Measurements from ENCODE around the gene RASSF7.

DNA sequence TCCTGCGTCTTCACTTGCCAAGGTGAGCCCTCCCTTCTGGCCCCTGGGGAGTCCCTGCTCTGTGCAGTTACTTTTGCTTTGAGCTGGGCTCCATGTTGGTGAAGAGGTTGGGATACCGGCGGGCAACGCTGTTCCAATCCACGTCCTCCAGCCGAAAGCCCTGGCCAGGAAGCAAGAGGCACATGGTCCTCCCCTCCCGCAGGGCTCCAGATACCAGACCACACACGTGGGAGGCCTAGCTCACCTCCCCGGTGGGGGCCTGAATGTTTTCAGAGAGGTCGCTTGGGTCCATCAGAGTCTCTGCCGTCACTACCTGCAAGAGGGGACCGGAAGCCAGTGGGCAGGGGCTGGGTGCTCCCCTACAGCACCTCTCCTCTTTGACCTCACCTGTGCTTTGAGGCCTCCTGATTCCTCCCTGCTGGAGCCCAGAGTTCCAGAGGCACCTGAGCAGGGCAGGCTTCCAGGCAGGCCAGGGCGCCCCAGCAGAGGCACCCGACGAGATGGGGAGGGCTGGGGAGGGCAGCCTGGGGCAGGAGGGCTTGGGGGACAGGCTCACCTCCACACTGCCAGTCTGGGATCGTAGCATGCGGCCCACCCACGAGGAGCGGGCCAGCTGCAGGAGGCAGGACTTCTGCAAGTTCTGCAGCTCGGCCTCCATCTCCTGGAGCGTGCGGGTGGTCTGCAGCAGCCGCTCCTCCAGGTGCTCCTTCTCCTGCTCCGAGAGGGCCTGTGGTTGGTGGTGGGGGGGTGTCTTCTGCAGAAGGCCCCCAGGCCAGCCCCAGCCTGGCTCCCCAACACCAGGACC is 3.2 kb upstream of the RASSF7 start:
- TF ChIP-seq EZH2 (IDR thresholded peaks at IDR 0.05; ENCODE audit: insufficient read depth, low read length), result no peak
- TF ChIP-seq, protein P1, sequence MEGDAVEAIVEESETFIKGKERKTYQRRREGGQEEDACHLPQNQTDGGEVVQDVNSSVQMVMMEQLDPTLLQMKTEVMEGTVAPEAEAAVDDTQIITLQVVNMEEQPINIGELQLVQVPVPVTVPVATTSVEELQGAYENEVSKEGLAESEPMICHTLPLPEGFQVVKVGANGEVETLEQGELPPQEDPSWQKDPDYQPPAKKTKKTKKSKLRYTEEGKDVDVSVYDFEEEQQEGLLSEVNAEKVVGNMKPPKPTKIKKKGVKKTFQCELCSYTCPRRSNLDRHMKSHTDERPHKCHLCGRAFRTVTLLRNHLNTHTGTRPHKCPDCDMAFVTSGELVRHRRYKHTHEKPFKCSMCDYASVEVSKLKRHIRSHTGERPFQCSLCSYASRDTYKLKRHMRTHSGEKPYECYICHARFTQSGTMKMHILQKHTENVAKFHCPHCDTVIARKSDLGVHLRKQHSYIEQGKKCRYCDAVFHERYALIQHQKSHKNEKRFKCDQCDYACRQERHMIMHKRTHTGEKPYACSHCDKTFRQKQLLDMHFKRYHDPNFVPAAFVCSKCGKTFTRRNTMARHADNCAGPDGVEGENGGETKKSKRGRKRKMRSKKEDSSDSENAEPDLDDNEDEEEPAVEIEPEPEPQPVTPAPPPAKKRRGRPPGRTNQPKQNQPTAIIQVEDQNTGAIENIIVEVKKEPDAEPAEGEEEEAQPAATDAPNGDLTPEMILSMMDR (IDR thresholded peaks at IDR 0.05; ENCODE audit: insufficient read depth, low read depth, low read length), result no peak
